CD1c-positive myeloid dendritic cell (primary cell): ENCODE measurements around the gene NDUFB7.
A peak's percentile ranks its signal among the peaks of the same experiment; 100 is the strongest.
"Not testable (repeated sequence)": the region's sequence is repeated elsewhere in the genome, so short reads cannot be mapped to it uniquely, and the experiment has no call there.

Source experiments
- DNase-seq: peaks from one replicate; pipeline ENCODE4 v3.0.0-alpha.2; 2016; ENCODE audit errors: extremely low spot score

The NDUFB7 gene

DNA sequence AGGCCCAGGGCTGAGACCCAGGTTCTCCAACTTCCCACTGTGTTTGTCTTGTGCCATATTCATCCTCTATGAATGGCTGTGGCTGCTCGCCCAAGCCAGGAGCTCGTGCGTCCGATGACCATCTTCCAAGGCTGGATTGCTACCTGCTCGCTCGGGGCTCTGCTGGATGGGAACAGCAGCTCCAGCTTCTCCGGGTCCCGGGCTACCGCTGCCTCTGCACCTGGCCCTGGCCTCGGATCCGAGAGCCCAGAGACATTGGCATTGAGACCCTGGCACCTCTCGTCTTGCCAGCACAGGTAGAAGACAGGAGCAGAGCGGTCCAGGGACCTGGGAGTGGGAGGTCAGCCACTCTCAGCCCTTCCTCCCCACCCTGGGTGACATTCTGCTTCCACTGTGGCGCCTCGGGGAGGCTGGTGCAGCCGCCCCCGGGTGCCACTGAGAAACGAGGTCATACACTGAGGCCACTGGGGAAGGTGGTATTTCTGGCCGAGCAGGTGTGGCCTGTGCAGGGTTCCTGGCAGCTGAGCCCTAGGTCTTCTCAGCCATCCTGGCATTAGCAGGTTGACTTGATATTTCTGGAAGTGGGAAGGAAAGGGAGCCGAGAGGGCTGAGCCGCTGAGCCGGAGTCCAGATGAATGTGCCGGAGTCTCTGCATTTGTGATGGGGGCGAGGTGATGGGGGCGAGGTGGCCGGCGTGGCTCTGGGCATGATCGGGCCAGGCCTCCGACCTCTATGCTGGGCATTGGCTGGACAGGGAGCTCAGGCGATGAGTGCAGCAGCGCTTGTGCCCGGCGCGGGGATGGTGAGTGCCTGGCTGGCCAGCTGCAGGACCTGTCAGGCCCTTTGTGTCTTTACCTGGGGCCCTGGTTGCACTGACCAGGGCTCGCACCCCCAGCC is 18.6 kb downstream of the NDUFB7 start:
- DNase-seq, result no peak

DNA sequence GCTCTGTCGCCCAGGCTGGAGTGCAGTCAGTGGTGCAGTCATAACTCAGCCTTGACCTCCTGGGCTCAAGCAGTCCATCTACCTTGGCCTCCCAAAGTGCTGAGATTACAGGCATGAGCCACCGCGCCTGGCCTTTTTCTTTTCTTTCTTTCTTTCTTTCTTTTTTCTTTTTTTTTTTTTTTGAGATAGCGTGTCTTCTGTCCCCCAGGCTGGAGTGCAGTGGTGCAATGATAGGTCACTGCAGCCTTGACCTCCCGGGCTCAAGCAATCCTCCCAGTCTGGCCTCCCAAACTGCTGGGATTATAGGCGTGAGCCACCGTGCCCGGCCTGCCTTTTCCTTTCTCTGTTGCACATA is 19.9 kb downstream of the NDUFB7 start:
- DNase-seq, result not testable (repeated sequence)

DNA sequence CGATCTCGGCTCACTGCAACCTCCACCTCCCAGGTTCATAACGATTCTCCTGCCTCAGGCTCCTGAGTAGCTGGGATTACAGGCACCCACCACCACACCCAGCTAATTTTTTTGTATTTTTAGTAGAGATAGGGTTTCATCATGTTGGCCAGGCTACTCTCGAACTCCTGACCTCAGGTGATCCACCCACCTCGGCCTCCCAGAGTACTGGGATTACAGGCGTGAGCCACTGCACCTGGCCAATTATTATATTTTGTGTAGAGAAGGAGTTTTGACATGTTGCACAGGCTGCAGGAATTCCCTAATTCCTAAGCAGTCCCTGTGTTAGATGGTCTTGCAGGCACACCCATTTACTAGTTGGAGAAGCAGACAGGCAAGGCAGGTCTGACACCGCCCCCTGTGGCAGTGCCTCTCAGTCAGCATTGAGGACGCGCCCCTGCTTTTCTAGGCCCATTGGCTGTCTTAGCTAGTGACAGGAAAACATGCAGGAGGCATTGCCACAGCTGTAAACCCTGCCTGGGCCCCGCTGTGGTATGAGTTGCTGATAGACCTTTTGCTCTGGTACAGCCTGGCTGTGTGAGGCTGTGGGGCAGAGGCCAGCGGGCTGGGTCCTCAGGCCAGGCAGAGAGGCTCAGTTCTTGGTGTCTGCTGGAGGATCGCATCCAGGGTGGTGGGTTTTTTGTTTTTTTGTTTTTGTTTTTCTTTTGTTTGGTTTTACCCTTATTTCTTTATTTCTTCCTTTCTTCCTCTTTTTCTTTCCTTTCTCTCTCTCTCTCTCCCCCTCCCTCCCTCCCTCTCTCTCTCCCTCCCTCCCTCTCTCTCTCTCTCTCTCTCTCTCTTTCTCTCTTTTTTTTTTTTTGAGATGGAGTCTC is 20.5 kb downstream of the NDUFB7 start:
- peak; percentile 61 for DNase-seq

DNA sequence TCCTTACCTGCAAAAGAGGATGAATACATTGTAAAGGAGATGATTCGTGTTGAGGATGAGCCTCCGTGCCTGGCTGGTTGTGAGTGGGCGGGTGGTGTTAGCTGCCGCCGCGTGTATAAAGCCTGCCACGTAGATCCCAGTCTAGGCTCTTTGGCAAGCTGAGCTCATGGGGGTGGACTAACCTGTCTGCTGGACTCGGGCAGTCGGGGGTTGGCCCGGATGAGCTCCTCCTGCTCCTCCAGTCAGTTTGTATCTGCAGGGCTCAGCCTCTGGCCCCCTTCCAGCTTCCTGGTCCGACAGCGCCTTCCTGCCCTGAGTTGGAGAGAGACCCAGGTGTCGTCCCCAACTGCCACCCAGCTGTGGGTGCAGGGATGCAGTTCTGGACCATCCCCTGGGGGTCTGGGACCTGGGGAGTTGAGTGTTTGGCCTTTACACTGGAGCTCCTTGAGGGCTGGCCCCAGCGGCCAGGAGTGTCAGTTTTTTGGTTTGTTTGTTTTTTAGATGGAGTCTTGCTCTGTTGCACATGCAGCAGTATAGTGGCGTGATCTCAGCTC is 21.6 kb downstream of the NDUFB7 start:
- DNase-seq, result no peak

DNA sequence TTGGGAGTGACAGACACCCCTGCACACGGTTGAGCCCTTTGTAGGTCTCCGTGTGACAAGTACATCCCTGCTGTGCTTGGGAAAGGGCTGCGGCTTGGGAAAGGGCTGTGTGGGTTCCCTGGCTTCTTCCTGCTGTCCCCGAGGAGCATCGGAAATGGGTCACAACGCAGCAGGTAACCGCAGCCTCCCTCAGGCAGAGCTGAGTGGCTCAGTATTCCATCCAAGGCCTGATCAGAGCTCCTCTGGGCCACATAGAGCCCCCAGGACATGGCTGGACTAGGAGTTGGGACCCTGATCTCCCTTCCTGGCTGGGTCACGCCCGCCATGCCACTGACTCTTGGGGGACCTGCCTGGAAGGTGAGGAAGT is 26.2 kb downstream of the NDUFB7 start:
- DNase-seq, result no peak

DNA sequence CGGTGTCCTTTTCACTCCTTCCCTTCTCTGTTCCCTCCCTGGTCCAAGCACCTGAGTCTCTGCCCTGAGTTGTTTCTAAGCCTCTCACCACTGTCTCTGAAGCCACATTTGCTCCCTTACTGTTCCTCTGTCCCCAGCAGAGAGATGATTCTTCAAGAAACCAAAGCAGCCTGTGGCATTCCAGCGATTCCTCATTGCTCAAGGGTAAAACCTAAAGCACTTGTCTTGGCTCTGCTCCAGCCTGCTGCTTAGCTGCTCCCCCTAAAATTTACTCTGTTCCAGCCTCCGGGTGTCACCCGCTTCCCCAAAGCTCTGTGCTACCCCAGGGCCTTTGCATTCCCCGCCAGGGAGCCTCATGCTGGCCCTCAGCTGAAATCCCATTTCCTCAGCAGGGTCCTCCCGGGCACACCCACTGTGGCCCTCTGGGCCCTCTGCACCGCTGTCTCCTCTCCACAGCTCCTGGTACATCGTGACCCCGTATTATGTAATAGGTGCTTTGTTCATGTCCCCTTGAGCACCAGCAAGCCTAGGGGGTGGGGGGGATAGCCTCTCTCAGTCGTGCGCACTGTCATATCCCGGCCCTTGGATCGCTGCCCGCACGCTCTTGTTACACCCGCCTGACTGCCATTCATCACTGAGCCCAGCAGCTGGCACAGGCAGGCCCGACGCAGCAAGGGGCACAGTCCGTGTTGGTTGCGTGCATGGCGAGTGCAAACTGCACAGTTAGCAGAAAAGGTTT is 26.7 kb downstream of the NDUFB7 start:
- no peak for DNase-seq

DNA sequence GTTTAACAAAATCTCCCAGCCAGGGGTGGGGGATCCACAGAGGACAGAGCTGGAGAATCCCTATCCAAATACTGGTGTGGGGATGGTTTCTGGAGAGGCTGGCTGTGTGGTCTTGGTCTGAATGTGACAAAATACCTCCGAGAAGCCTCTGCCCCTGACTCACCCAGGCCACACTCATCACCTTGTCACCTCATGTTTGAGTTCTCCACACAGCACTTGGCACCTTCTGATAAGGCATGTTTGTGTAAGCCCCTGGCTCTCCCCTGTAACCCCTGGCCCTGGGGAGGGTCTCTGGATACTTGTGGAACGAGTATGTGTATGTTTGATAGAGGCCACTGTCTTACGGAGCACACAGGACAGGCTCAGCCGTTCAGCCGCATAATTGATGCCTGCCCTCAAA is 27.8 kb downstream of the NDUFB7 start:
- DNase-seq, result no peak

DNA sequence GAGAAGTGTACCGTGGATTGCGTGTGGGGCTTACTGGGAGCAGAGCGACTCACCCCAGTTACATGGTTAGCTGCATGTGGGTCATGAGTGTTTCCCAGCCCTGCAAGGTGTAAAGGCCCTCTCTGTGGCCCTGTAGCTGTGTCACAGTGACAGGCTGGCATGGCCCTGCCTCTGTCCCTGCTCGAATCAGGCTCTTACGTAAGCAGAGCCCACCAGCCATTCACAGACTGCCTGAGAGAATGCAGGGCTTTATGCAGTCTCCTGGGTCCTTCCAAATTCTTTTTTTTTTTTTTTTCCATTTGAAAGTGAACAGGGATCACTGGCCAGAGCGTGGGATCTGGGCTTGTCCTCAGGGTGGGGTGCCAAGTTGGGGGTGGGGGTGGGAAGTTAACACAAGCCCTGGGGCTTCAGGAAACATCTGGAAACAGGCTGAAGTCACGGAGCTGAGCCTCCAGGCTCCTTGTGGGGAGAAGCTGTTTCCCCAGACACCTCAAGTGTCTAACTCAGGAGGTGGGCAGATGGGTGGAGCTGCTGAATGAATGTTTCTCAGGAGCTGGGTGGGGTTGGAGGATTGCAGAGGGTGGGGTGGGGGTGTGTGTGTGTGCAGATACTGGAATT is 29.0 kb downstream of the NDUFB7 start:
- peak; percentile 50 for DNase-seq

DNA sequence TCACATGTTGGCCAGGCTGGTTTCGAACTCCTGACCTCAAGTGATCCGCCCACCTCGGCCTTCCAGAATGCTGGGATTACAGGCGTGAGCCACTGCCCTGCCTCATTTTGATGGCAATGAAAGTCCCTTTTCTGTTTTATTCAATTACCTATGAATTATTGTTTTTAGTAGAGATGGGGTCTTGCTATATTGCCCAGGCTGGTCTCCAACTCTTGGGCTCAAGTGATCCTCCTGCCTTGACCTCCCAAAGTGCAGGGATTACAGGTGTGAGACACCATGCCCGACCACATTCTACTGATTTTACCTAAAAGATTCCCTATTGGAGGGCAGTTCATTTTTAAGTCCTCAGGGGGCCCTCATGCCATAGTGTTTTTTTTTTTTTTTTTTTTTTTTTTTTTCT is 29.9 kb downstream of the NDUFB7 start:
- not testable (repeated sequence) for DNase-seq

DNA sequence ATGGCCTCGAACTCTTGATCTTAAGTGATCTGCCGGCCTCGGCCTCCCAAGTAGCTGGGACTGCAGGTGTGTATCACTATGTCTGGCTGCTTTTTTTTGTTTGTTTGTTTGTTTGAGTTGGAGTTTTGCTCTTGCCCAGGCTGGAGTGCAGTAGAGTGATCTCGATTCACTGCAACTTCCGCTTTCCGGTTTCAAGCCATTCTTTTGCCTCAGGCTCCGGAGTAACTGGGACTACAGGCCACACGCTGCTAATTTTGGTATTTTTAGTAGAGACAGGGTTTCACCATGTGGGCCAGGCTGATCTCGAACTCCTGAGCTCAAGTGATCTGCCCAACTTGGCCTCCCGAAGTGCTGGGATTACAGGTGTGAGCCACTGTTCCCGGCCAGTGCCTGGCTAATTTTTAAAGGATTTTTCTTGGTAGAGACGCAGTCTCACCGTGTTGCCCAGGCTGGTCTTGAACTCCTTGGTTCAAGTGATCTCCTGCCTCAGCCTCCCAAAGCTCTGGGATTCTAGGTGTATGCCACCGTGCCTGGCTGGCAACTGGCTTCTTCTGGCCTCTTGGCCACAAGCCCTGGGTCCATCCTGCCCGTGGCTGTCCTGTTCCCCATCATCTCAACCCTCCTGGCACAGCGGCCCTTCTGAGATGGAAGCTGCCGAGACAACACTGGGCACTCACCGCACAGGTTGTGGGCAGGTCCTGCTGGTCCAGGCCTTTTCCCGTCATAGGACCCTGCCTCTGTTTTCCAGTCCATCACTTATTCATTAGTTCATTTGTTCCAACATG is 30.9 kb downstream of the NDUFB7 start:
- DNase-seq, result no peak

DNA sequence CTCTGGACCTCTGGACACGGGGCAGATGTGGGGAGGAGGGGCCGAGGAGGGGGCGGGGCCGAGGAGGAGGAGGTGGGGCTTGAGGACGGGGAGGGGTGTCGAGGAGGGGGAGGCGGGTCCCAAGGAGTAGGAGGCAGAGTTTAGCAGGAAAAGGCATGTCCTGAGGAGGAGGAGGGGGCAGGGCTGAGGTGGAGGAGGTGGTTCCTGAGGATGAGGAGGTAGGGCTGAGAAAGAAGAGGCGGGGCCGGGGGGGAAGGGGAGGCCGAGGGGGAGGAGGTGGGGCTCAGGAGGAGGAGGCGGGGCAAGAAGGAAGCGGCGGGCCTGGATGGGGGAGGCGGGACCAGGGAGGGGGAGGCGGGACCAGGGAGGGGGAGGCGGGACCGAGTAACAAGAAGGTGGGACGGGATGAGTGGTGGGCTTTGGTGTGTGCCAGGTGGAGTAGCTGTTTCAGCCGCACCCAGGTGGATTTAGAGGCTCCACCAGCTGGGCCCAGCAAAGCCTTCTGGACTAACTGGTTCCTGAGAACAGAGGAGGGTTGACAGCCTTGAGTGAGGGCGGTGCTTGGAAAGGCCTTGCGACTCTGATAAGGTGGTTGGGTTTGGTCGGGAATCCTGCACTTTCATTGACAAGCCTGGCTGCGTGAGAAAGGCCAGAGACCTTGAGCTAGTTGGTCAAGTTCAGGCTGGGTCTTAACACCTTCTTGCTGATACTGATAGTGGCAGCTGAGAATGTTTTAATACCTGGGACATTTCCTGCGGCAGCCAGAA is 34.8 kb downstream of the NDUFB7 start:
- DNase-seq, result no peak

DNA sequence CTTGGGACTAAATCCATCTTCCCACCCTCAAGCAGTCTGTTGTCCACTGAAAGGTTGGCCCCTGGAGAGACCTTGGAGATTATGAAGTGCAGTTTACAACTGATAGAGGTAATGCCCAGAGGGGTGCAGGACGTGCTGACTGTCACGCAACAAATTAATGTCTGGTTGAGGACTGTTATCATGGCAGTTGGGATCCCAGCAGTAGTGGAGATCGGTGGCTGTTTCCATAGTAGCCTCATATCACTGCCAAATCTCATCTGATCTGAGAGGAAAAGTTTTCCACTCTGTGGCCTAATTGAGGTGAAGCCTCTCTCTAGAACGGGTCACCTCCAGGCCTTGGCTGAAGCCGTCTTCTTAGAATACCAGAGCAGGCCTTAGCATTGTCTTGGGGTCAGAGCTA is 38.4 kb downstream of the NDUFB7 start:
- DNase-seq, result no peak

DNA sequence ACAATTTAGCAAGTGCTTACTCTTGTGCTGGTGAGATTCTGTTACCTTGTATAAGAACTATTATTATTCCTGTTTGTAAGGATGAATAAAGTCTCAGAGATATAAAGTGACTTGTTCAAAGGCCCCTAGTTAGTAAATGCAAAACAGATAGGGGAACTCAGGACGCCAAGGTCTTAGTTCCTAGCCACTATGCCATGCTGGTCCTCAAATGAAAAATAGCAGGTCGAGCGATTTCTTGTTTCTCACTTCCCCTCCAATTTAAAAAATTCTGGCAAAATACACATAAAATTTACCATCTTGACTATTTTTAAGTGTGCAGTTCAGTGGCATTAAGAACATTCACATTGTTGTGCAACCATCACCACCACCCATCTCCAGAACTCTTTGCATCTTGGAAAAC is 41.4 kb downstream of the NDUFB7 start:
- peak; percentile 76 for DNase-seq

DNA sequence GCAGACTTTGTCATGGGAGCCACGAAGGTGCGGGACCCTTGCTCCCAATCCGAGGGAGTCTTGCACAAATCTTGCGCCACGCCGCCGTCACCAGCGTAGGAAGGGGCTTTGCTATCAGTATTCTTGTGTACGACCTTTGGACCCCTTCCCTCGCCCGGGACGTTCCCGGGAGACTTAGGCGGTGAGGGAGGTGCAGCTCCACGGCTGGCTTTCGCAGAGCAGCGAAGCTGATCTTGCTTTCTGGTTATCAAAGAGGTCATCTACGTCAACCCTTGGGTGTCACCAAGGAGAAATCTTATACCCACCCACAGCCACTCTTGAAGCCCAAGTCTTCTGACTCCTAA is 41.9 kb downstream of the NDUFB7 start:
- DNase-seq, result peak; percentile 85

DNA sequence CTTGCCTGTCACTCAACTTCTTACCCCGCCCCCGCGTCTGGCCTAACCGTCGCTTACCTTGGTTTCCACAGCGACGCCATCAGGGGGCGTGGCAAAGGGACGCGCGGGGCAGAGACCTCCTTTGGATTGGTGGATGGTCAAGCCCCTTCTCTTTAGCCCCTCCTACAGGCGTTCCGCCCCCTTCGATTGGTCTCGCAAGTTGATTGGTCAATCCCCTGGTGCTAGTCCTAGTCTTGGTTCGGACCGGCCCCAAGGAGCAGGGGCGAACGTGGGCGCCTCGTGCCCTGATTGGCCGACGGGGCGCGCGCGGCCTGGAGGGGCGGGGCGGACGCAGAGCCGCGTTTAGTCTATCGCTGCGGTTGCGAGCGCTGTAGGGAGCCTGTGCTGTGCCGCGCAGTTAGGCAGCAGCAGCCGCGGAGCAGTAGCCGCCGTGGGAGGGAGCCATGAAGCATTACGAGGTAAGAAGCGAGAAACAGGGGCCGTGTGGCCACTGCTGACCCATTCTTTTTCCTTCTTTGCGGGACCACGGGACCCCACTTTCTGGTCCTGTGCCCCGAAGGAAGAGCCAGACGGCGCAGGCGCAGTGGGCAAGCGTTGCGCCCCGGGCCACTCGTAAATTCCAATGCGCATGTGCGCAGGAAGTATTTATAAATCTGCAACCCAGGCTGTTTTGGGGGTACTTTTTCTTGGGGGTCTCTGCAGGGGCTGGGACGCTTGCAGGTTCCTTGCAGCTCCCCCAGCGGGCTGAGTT is 42.4 kb downstream of the NDUFB7 start, which contains the start of gene TECR:
Gene TECR, plus strand, starts transcription at position 341 of the 751 bp plus-strand sequence. Its CDS starts 103 bp downstream, at position 444.
- DNase-seq, result peak; percentile 100

DNA sequence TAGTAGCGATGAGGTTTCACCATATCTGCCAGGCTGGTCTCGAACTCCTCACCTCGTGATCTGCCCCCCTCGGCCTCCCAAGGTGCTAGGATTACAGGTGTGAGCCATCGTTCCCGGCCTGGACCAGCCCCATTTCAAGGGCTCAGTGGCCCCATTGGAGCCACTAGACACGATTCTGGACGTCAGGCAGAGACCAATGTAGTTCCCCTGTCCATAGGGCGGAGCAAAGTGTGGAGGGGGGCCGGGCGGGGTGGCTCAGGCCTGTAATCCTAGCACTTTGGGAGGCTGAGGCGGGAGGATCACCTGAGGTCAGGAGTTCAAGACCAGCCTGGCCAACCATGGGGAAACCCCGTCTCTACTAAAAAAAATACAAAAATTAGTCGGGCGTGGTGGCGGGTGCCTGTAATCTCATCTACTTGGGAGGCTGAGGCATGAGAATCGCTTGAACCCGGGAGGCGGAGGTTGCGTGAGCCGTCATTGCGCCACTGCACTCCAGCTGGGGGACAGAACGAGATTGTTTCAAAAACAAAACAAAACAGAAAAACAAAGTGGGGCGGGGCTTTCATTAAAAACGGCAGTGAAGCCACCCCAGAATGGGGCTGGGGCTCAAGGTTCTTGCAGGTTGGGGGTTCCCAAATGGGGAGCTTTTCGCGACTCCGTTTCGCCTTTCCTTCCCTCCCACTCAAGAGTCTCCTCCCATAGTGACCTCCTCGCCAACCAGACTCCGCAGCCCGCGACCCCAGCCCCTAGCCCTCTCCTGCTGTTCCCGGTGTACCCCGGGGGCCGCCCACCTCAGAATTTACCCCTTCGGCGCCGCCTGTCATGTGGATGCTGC is 43.2 kb downstream of the NDUFB7 start:
- peak; percentile 65 for DNase-seq

DNA sequence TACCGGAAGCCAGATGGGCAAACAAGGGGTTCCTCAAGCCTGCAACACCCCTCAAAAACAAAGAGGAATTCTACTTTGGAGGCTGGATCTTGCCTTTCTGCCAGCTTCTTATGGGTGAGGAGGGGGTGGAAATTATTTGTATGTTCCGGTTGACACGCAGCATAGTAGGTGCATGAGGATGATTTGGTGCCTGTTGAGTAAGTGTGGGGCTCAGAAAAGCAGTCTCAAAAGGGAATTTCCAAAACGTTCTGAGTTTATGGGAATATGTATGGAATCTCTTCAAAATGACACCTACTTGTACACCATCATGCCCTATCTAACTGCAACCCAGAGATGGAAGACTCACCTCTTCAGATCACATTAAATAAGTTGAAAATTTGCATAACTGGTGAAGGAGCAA is 45.4 kb downstream of the NDUFB7 start:
- DNase-seq, result no peak

DNA sequence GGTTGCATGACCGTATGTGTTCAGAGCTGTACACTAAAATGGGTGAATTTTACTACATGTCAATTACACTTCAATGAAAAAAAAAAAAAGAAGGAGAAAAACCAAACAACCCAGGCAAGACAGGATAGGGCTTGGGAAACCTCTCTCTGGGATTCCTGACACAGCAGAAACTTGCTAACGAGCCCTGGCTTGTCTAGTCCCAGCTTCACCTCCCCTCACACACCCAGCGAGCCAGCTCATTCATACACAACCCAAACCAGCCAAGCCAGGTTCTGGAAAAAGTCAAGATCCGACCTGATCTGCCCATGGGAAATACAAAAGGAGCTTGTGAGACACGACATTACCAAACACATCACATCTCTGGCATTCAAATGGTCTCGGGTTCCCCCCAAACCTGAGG is 46.1 kb downstream of the NDUFB7 start:
- DNase-seq, result no peak
